ENCODE results near the gene CCDC9. TPM values are rescaled to one million over a fixed set of nuclear protein-coding genes. Genes with fewer than 3 reads are reported as not detected.

The CCDC9 gene
- total RNA-seq, 1 donor from 2014 or later = 35.1 TPM

GRCh38 chr19:47310323-47310722 lies 54.0 kb downstream of the CCDC9 start:
- Mint-ChIP-seq H3K27me3 (ENCODE audit: unreplicated experiment) (no peaks in the 10 kb centered on the region), H3K9me3 (ENCODE audit: unreplicated experiment) (no peaks in the 10 kb centered on the region), H3K4me1 (ENCODE audit: unreplicated experiment) (peaks cover 30% of the 10 kb centered on the region), H3K27ac (ENCODE audit: unreplicated experiment) (no peak overlapping the region), H3K36me3 (ENCODE audit: unreplicated experiment) (no peaks in the 10 kb centered on the region), H3K4me3 (ENCODE audit: unreplicated experiment) (no peak overlapping the region)
- no peak for DNase-seq (ENCODE audit: extremely low spot score, unreplicated experiment)
- TF ChIP-seq, protein P1, sequence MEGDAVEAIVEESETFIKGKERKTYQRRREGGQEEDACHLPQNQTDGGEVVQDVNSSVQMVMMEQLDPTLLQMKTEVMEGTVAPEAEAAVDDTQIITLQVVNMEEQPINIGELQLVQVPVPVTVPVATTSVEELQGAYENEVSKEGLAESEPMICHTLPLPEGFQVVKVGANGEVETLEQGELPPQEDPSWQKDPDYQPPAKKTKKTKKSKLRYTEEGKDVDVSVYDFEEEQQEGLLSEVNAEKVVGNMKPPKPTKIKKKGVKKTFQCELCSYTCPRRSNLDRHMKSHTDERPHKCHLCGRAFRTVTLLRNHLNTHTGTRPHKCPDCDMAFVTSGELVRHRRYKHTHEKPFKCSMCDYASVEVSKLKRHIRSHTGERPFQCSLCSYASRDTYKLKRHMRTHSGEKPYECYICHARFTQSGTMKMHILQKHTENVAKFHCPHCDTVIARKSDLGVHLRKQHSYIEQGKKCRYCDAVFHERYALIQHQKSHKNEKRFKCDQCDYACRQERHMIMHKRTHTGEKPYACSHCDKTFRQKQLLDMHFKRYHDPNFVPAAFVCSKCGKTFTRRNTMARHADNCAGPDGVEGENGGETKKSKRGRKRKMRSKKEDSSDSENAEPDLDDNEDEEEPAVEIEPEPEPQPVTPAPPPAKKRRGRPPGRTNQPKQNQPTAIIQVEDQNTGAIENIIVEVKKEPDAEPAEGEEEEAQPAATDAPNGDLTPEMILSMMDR (IDR thresholded peaks at IDR 0.05) = no peak

DNA sequence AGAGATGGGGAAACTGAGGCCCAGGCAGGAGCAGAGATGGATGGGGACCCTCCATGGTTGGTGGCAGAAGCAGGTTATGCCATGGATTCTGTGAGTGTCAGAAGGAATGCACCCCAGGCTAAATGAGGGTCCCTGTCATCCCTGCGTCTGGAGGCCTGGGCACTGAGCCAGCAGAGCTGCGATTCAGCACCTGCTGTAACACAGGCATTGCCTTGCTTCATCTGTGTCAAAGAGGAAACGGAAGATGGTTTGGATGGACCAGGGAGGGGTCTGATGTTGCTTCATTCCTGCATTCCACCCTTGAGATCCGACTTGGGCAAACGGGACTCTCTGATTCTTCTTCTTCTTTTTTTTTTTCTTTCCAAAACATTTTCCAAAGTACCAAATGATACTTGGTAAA lies 54.5 kb downstream of the CCDC9 start:
- Mint-ChIP-seq H3K36me3 (ENCODE audit: unreplicated experiment) (no peaks in the 10 kb centered on the region), H3K27ac (ENCODE audit: unreplicated experiment) (no peak overlapping the region), H3K4me1 (ENCODE audit: unreplicated experiment) (peaks cover 30% of the 10 kb centered on the region), H3K9me3 (ENCODE audit: unreplicated experiment) (no peaks in the 10 kb centered on the region), H3K4me3 (ENCODE audit: unreplicated experiment) (no peak overlapping the region), H3K27me3 (ENCODE audit: unreplicated experiment) (no peaks in the 10 kb centered on the region)
- TF ChIP-seq, protein P1 (IDR thresholded peaks at IDR 0.05) = no peak
- DNase-seq (ENCODE audit: extremely low spot score, unreplicated experiment) = no peak

GRCh38 chr19:47312366-47313006 lies 56.2 kb downstream of the CCDC9 start:
- H3K36me3 Mint-ChIP-seq (ENCODE audit: unreplicated experiment) = no peaks in the 10 kb centered on the region
- peaks cover 22% of the 10 kb centered on the region for H3K4me1 Mint-ChIP-seq (ENCODE audit: unreplicated experiment)
- H3K27me3 Mint-ChIP-seq (ENCODE audit: unreplicated experiment) = no peaks in the 10 kb centered on the region
- no peaks in the 10 kb centered on the region for H3K9me3 Mint-ChIP-seq (ENCODE audit: unreplicated experiment)
- DNase-seq (ENCODE audit: extremely low spot score, unreplicated experiment) = no peak
- TF ChIP-seq, protein P1 (IDR thresholded peaks at IDR 0.05) = no peak
- no peak overlapping the region for H3K4me3 Mint-ChIP-seq (ENCODE audit: unreplicated experiment)
- H3K27ac Mint-ChIP-seq (ENCODE audit: unreplicated experiment) = no peak overlapping the region

DNA sequence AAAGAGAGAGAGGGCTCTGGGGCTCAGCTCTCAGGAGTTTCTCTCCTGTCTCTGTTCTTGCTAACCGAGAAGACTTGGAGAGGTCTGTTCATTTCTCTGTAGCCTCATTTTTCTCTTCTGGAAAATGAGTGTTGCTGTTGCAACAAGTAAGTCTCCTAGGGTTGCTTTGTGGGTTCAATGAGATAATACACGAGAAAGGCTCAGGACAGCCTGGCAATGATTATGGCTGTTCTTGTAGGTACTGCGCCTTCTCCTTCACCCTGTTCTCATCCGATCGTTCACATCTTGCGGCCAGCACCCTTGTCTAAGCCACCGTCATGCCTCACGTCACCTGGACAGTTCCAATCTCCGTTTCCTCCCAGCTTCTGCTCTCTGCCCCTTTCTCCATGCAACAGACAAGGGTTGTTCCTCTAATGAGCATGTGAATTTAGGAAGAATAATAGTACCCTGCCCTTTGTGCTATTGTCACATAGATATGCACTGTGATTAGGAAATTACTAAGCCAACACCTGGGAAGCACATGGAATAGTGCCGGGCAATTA lies 57.5 kb downstream of the CCDC9 start:
- Mint-ChIP-seq H3K4me1 (ENCODE audit: unreplicated experiment) (peaks cover 21% of the 10 kb centered on the region), H3K27ac (ENCODE audit: unreplicated experiment) (no peak overlapping the region), H3K4me3 (ENCODE audit: unreplicated experiment) (no peak overlapping the region), H3K36me3 (ENCODE audit: unreplicated experiment) (no peaks in the 10 kb centered on the region), H3K9me3 (ENCODE audit: unreplicated experiment) (no peaks in the 10 kb centered on the region), H3K27me3 (ENCODE audit: unreplicated experiment) (no peaks in the 10 kb centered on the region)
- TF ChIP-seq, protein P1 (IDR thresholded peaks at IDR 0.05) = no peak
- DNase-seq (ENCODE audit: extremely low spot score, unreplicated experiment) = no peak

DNA sequence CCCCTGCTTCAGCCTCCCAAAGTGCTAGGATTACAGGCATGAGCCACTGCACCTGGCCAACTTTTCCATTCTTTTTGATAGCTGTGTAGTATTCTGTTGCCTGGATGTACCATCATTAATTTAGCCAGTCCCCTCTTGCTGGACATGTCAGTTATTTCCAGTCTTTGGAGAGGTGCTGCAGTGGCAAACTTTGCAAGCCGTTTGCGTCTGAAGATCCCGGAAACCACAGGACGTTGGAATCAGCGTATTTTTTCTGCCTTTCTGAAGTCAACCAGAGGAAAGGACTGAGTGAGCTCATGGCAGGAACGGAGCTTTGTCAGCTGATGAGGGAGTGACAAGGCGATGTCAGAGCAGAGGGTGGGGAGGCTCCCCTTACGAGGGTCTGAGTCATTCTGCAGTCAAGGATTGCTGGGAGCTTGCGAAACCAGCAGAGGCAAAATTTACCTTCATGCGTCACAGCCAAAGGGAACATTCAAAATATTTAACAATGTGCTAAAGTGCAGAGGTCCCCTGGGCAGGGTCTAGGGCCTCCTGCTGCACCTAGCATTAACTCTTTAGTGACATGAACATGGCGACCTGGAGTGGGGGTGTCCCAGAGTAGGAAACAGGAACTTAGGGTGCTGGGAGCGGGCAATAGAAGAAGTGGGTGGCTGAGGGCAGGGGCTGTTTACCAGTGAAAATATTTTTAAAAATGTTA lies 58.9 kb downstream of the CCDC9 start:
- Mint-ChIP-seq H3K27ac (ENCODE audit: unreplicated experiment) (peak overlapping the region; percentile 73), H3K4me1 (ENCODE audit: unreplicated experiment) (peaks cover 12% of the 10 kb centered on the region), H3K36me3 (ENCODE audit: unreplicated experiment) (no peaks in the 10 kb centered on the region), H3K4me3 (ENCODE audit: unreplicated experiment) (no peak overlapping the region), H3K27me3 (ENCODE audit: unreplicated experiment) (no peaks in the 10 kb centered on the region), H3K9me3 (ENCODE audit: unreplicated experiment) (no peaks in the 10 kb centered on the region)
- TF ChIP-seq, protein P1 (IDR thresholded peaks at IDR 0.05) = no peak
- DNase-seq (ENCODE audit: extremely low spot score, unreplicated experiment) = no peak

Data from osteocyte (in vitro differentiated cells).